ENCODE data around the gene TMCC1.
A peak's percentile ranks its signal among the peaks of the same experiment; 100 is the strongest.

The TMCC1 gene

DNA sequence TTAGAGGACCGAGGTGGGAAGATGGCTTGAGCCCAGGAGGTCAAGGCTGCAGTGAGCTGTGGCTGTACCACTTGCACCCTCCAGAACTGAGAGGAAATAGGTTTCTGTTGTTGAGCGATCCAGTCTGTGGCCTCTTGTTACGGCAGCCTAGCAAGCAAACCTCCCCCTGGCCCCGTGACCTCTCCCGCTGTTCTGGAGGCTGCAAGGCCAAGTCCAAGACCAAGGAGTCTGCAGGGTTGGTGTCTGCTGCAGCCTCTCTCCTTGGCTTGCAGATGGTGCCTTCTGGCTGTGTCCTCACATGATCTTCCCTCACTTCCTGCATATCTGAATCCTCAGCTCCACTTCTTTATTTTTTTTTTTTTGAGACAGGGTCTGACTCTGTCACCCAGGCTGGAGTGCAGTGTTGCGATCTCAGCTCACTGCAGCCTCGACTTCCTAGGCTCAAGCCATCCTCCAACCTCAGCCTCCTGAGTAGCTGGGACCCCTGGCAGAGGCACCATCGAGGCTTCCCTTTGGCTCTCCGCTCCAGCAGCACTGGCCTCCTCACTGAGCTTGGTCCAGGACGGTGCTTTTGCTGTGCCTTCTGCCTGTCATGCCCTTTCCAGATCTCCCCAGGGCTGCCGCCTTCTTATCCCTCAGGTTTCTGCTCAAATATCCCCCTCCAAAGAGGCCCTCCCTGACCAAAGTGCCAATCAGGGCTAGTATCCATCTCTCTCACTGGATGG, 269.0 kb downstream of the TMCC1 start:
- in situ Hi-C loops (cut with MboI; ENCODE audit: low pct_unique_long_range_greater_than_20kb, low sequenced_read_pairs), result loop anchor here (25.0 kb wide), 1 partner anchor 313 kb away; no protein-coding TSS in a partner anchor
- peak; percentile 69 for DNase-seq

DNA sequence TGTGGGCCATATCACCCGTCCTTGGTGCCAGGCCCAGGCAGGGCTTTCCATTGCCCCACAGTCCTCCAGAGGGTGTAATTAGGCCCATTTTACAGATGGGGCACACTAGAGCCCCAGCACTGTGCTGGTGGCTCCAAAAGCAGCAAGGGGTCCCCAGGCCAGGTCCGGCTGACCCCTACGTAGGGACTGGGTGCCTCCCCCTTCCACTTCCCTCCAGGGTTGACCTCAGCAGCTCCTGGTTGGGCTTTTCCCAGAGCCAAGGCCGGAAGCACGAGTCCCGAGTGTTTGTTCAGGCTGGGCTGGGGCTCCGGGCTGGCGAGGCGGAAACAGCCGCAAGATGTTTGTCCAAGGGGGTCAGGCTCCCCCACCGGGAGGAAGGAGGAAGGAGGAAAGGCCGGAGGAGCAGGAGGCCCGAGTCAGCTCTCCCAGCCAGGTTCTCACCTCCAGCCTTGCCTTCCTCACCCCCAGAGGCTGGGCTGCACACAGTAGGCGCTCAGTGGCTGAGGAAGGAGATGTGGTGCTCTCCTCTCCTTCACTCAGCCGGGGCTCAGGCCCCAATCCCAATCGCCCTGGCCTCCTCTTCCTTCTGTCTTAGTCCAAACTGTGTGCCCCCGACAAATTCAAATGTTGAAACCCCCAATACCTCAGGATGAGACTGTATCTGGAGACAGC, 269.9 kb downstream of the TMCC1 start:
- no peak for DNase-seq
- in situ Hi-C loops (cut with MboI; ENCODE audit: low pct_unique_long_range_greater_than_20kb, low sequenced_read_pairs), result no loop called here

DNA sequence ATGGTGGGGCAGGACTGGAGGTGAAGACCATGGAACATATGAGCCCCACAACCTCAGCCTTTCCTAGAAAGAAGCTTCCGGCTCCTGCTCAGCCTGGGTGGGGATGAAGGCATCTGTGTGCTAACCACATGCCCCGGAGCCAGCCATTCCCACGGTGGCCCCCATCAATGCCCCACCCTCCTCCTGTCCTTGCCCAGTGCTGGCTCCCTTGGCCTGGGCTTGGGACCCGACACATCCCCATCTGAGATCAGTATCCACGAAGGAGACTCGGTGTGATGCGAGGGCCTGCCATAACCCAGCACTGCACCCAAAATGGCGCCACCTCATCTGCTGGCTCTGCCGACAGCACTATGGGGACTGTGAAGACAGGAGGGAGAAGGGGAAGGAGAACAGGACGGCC, 270.6 kb downstream of the TMCC1 start:
- in situ Hi-C loops (cut with MboI; ENCODE audit: low pct_unique_long_range_greater_than_20kb, low sequenced_read_pairs), result no loop called here
- DNase-seq, result no peak

DNA sequence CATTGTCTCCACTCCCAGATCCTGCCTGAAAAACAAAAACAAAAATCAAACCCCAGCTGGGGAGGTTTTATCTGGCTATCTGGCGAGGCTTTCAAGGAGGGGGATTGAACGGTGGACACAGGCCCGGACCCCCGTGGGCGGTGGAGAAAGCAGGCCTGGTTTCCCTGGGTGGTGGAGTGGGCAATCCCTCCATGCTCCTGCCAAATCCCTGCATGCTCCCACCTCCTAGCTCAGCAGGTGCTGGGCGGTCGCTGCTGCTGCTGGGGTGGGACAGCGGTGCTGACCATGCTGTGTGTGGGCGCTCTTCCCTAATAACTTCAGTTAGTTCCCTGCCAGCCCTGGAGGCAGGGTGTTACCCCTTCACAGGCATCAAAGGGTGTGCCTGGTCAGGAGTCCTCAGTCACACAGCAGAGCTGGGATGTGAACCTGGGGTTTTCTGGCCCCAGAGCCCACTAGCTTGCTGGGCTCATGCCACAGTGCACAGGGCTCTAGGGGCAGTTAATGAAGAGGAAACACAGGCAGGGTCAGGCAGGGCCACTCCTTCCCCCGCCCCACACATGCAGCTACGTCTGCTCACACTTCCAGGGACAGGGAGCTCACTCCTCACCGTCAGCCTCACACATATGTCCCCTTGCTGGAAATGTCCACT, 271.2 kb downstream of the TMCC1 start:
- DNase-seq, result no peak
- in situ Hi-C loops (cut with MboI; ENCODE audit: low pct_unique_long_range_greater_than_20kb, low sequenced_read_pairs), result no loop called here

DNA sequence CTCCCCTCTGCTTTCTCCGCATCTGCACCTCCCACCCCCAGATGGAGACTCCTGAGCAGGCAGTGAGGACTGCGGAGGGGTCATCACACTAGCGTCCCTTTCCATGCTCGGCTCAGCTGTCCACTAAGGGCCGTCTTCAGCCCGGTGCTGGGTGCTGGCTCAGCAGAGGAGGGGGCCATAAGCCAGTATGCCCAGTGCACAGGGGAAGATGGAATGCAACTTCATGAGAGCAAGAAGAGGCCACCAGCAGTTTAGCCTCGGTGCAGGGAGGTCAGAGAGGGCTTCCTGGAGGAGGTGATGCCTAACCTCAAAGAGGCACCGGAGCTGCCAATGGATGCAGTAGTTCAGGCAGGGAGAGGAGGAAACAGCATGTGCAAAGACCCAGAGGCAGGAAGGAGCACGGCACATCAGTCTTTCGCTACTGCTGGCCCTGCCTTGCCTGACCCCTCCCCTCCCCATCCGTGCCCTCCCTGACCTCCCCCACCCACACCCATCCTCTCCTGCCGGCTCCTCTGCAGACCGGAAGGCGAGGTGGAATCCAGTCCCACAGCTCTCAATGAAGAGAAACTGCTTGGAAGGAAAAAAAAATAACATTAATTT, 271.8 kb downstream of the TMCC1 start:
- in situ Hi-C loops (cut with MboI; ENCODE audit: low pct_unique_long_range_greater_than_20kb, low sequenced_read_pairs), result no loop called here
- no peak for DNase-seq

DNA sequence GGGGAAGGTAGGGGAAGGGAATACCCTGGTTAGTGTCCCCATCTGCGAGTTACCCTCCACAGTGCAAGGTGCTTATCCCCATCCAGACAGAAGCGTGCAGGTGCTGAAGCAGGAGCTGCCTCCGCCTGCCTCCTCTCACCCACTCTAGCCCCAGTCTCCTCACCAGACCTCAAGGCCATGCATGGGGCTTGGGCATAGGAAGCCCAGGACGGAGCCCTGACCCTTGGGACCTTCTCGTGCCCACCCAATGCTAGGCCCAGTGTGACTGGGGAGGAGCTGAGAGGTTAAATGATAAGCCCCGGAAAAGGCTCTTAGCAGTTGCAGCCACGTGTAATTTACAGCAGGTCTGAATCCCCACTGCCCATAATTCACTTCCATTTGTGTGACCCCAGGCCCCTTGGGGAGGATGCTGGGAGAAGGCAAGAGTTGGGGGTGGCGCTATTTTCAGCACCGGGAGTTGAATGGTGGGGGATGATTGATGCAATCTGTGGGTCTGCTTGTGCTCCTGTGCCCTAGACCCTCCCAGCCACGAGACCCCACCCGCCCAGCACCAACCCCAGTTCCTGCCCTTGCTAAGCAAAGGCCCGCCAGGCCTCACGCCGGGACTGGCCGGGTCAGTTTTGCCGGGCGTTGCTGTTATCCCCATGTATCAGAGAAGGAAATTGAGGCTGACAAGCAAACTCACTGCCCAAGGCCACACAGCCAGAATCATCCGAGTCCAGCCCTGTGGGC, 272.5 kb downstream of the TMCC1 start:
- in situ Hi-C loops (cut with MboI; ENCODE audit: low pct_unique_long_range_greater_than_20kb, low sequenced_read_pairs), result no loop called here
- DNase-seq, result no peak

DNA sequence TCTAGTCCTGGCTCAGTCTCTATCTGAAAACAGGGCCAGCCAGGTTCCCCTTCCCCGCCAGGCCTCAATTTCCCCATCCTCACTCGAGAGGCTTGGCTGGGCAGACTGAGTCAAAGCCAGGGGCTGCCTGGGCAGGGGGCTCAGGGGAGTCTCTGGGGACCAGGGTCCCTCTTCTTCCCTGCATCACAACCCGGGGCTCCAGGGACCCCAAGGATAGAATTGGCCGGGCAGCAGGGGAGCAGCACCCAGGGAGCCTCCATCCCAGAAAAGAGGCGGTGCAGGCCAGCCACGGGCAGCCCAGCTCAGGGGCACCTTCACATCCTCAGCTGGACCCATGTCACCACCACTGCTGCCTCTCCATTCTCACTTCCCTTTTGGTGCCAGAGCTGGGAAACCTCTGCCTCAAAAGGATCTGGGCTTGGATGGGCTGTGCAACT, 273.8 kb downstream of the TMCC1 start:
- in situ Hi-C loops (cut with MboI; ENCODE audit: low pct_unique_long_range_greater_than_20kb, low sequenced_read_pairs), result no loop called here
- DNase-seq, result no peak

DNA sequence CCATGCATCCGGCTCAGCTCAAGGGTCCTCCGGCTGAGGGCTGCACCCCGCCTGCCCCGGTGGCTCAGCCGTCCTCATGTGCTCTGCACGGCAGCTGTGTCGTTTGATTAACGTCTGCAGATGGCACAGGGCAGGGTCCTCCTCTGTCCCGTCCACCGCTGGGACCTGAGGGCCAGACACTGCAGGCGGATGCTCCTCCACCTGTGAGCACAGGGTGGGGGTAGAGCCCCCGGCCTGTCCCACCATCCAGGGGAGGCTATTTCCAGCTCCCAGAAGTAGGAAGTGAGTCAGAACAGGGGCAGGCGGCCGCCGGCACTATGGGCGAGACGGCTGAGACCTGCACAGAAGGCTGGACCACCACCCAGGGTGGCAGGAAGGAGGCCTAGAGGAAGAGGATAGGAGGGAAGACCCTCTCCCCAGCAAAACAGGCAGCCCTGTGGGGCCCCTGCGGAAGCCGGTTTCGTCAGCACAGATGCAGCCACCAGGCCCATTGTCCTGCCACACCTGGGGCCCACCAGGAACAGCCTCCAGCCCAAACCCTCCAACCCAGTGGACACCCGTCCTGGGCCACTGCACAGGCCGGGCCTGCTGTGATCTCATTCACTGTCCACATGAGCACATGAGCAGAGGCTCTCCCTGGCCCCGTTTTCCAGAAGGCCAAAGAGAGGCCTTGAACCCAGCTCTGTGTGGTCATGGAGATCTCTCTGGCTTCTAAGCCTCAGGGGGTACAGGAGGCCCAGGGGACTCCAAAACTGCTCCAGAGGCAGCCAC, 274.4 kb downstream of the TMCC1 start:
- in situ Hi-C loops (cut with MboI; ENCODE audit: low pct_unique_long_range_greater_than_20kb, low sequenced_read_pairs), result no loop called here
- peak; percentile 35 for DNase-seq

DNA sequence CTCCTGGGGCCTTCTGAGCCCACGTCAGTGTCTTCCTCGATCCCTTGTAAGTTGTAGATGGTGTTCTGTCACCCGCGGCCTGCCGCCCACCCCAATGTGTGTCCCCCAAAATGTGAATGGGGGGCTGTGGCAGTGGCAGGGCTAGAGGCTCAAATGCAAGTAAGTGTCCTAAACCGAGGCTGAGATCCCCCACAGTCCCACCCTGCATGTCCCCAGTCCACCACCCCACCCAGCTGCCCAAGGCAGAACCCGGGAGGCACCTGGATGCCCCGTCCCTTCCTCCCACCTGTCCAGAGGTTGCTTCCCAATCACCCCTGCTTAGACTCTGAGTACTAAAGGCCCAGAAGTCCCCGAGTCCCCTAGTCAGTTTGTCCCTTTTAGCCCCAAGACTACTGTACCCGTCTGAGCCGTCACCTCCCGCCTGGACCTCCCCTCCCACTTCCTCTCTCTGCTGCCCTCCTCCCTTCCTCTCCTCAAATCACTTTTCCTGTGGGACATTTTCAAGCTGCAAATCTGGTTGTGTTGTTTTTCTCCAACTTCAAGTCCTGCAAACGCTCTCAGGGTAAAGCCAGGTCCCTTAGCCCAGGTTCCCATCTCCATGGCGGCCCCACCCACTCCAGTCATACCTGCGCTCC, 275.2 kb downstream of the TMCC1 start:
- DNase-seq, result peak; percentile 67
- in situ Hi-C loops (cut with MboI; ENCODE audit: low pct_unique_long_range_greater_than_20kb, low sequenced_read_pairs), result no loop called here

DNA sequence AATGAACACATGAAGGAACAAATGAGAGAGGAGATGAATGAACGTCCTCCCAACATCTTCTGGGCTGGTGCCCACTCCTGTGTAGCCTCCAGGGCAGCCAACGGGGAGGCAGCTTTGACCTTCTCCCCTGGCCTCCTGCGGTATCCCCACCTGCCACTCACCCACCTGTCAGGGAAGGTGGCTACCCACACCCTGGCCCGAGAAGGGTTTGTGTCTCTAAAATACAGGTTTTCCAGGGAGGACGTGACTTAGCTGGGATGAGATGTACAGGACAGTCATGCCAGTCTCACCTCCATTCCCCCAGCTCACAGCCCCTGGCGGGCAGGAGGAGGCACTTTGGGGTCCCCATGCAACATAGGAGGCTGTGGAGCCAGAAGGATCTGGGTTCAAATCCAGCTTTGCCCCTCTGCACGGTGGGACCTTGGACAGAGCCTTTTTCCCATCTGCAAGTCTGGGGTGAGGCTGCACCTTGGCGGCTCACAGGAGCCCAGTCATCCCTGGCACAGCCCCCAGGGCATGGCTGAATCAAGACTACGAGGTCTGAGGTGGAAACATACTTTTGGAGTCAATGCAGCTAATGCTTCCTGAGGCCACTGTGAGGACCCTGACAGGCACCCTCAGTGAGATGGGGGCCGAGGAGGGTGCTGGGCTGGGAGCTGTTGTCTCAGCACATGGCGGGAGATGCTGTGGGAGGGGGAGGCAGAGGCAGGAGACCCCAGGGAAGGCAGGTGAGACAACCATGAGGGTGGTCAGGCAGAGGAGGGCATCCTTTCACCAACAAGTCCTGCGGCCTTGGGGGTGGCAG, 275.9 kb downstream of the TMCC1 start:
- in situ Hi-C loops (cut with MboI; ENCODE audit: low pct_unique_long_range_greater_than_20kb, low sequenced_read_pairs), result no loop called here
- no peak for DNase-seq

DNA sequence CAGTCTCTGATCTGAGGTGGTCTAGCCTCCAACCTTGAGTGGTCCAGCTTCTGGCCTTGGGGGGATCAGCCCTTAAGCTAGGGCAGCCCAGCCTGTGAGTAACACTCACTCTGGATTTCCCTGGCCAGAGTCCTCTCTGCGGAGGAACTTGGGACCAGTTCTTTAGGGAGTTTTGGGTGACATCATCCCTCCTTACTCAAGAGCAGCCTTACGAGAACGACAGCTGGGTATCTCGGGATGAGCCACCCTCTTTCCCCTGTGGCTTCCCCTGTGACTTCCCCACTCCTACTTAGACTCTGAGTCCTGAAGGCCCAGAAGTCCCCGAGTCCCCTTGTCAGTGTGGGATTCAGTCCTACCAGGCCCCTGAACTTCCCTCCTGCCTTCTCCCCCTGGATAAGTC, 276.8 kb downstream of the TMCC1 start:
- in situ Hi-C loops (cut with MboI; ENCODE audit: low pct_unique_long_range_greater_than_20kb, low sequenced_read_pairs), result no loop called here
- no peak for DNase-seq

DNA sequence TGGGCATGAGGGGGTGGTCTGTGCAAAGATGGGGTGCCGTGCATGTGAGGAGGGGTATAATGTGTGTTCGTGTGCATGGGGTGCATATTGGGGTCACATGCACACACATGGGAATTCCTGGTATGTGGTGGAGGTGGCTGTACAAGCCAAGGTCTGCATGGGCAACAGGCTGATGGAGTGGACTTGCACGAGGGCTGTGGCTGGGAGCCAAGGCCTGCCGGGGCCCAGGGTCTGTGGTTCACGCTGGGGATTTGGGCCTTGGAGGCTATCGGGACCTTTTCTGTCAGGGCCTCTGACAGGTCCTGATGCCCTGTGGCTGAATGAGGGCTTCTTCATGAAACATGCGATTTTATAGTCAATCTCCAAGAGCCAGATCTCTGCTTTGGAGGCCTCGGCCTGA, 277.2 kb downstream of the TMCC1 start:
- DNase-seq, result no peak
- in situ Hi-C loops (cut with MboI; ENCODE audit: low pct_unique_long_range_greater_than_20kb, low sequenced_read_pairs), result no loop called here

DNA sequence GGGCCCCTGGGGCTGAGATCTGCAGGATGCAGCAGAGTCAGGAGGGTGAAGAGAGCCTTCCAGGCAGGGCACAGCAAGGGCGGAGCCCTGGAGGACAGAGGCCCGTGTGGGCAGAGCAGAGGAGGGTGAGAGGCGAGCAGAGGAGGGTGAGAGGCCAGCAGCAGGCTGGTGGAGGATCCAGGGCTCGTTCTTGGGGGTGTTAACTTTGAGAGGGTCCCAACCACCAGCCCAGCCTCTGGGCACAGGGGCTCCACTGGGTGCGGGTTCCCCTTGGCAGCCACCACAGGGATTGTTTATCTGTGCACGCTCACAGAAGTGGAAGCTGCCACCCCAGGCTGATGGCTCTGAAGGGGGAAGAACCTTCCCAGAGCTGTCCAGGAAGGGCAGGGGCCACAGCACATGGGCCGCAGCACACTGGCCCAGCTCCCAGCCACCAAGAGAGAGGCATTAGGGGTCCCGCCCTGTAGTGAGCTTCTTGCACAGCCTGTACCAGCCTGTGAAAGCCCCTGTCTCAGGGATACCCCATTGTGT, 277.7 kb downstream of the TMCC1 start:
- in situ Hi-C loops (cut with MboI; ENCODE audit: low pct_unique_long_range_greater_than_20kb, low sequenced_read_pairs), result no loop called here
- no peak for DNase-seq

DNA sequence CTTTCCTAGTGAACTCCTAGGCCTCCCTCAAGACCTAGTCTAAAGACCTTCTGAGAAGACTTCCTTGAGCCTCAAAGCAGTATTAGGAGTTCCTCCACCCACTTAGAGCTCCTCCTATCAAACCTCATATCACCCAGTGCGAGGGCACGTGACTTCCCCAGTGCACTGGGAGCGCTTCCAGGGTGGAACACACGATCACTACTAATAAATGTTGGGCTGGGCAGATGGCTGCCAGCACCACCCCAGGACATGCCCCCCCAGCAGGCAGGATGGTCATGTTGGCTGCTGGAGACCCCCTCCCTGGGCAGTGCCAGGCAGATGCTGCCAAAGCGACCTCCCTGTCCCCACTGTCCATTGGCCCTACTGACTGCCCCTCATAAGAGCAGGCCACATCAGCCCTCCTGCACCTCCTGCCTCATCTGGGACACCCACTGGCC, 278.6 kb downstream of the TMCC1 start:
- DNase-seq, result no peak
- in situ Hi-C loops (cut with MboI; ENCODE audit: low pct_unique_long_range_greater_than_20kb, low sequenced_read_pairs), result no loop called here

DNA sequence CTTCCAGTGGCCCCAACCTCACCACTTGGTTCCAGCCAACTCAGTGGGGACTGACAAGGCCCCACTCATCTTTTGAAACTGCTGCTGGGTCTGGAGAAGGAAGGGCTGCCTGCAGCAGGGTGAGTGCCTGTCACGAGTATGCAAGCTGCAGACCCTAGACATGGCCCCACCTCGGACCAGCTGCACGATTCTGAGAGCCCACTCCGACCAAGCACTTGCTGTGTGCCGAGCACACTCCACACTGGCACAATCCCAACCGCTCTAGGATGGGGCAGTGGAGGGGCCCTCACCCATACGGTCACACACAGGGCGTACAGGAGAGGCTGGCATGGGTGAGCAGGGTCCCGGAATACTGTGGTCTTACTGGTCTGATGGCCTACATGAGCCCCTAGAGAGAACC, 279.1 kb downstream of the TMCC1 start:
- in situ Hi-C loops (cut with MboI; ENCODE audit: low pct_unique_long_range_greater_than_20kb, low sequenced_read_pairs), result no loop called here

DNA sequence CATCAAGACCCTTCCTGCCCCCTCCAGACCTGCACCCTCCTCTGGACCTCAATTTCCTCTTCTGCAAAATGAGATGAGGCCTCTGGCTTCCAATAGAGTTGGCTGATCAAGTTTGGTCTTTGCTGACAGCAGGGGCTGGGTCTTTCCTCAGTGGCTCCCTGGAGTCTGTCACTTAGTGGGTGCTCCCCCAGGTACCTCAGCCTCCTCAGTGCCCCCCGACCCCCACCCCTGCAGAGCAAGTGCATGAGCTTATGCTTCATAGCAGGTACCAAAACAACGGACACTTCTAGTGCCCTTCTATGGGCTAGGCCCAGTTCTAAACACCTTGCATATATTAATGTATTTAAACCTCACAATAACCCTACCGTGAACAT, 280.2 kb downstream of the TMCC1 start:
- DNase-seq, result no peak
- in situ Hi-C loops (cut with MboI; ENCODE audit: low pct_unique_long_range_greater_than_20kb, low sequenced_read_pairs), result no loop called here

More for the DNA sequence above, 279.1 kb downstream of the TMCC1 start:
- DNase-seq, result no peak

All from KBM-7 (cell line).